ENCODE results near the gene ARHGEF18.

DNA sequence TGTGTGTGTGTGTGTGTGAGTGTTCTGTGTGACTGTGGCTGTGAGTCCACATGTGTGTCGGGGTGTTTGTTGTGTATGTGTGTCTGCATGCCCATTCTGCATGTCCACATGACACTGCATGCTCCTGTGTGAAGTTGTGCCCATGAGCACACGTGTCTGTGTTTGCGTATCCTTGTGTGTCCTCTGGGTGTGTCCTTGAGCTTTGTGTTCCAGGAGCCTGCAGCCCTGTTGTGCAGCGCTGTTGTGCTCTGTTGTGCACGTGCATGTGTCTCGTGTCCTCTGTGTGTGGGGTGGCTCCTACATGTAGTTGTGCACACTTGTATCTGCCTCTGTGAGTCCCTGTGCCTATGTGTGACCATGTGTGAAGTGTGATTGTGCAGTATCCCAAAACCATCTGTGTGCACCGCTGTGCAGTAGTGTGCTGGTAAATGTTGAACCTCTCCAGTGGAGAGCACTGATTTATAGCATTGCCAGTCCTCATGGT lies 2.2 kb upstream of the ARHGEF18 start:
- TF ChIP-seq, protein P1, sequence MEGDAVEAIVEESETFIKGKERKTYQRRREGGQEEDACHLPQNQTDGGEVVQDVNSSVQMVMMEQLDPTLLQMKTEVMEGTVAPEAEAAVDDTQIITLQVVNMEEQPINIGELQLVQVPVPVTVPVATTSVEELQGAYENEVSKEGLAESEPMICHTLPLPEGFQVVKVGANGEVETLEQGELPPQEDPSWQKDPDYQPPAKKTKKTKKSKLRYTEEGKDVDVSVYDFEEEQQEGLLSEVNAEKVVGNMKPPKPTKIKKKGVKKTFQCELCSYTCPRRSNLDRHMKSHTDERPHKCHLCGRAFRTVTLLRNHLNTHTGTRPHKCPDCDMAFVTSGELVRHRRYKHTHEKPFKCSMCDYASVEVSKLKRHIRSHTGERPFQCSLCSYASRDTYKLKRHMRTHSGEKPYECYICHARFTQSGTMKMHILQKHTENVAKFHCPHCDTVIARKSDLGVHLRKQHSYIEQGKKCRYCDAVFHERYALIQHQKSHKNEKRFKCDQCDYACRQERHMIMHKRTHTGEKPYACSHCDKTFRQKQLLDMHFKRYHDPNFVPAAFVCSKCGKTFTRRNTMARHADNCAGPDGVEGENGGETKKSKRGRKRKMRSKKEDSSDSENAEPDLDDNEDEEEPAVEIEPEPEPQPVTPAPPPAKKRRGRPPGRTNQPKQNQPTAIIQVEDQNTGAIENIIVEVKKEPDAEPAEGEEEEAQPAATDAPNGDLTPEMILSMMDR (IDR thresholded peaks at IDR 0.05): no peak
- TF ChIP-seq POLR2AphosphoS5 (IDR thresholded peaks at IDR 0.05): no peak
- TF ChIP-seq POLR2A (IDR thresholded peaks at IDR 0.05): no peak
- no peak for TF ChIP-seq EP300 (IDR thresholded peaks at IDR 0.05)
